H1 (cell line): ENCODE measurements around the gene THAP10. TPM values are rescaled to one million over a fixed set of nuclear protein-coding genes. Genes with fewer than 3 reads are reported as not detected.

Experiments
- CTCF ChIA-PET: fragments of 300-600 bp; sonication (Branson Sonifier 250); formaldehyde crosslinking; loops from one replicate; lab custom pipeline; 2021; ENCODE audit not compliant: partially characterized antibody; lab: Charles Lee
- POLR2A ChIA-PET: fragments of 300-600 bp; sonication (Branson Sonifier 250); formaldehyde crosslinking; loops from one replicate; lab custom pipeline; 2021; ENCODE audit warnings: inconsistent platforms; ENCODE audit not compliant: partially characterized antibody; lab: Charles Lee
- DNase-seq, 2 experiments: peaks; one replicate each; pipeline versions ENCODE4 v3.0.0 to v3.0.0-alpha.2; 2010 to 2022; ENCODE audit warnings: low spot score in 2 of 2, low read depth in 1 of 2, mixed read lengths in 1 of 2
- FAIRE-seq: peaks from 2 replicates; lab custom pipeline; 2011; peaks lifted over from hg19 to GRCh38; lab: Jason Lieb, UNC
- H2AFZ ChIP-seq: 2 replicates; pipeline ENCODE4 v1.8.1; 2012; ENCODE audit warnings: low read length, inconsistent platforms
- H2AK5ac ChIP-seq: 2 replicates; pipeline ENCODE4 v1.6.1; 2013; ENCODE audit warnings: low read depth, low read length
- H2BK120ac ChIP-seq: replicated peaks from 2 replicates; pipeline ENCODE3; 2013; ENCODE audit warnings: low read depth, low read length, inconsistent platforms
- H2BK12ac ChIP-seq: 2 replicates; pipeline ENCODE4 v1.6.1; 2013; ENCODE audit warnings: low read depth, low read length
- H2BK15ac ChIP-seq: 2 replicates; pipeline ENCODE4 v1.6.1; 2013; ENCODE audit warnings: low read length
- H2BK20ac ChIP-seq: 2 replicates; pipeline ENCODE4 v1.6.1; 2013; ENCODE audit warnings: low read length
- H2BK5ac ChIP-seq: 2 replicates; pipeline ENCODE4 v1.6.1; 2013; ENCODE audit warnings: low read depth, low read length
- H3K14ac ChIP-seq: 2 replicates; pipeline ENCODE4 v1.6.1; 2013; ENCODE audit warnings: inconsistent platforms; ENCODE audit not compliant: insufficient read length
- H3K18ac ChIP-seq: 2 replicates; pipeline ENCODE4 v1.6.1; 2013; ENCODE audit warnings: low read length; ENCODE audit errors: extremely low read depth
- H3K23ac ChIP-seq: 2 replicates; pipeline ENCODE4 v1.6.1; 2013; ENCODE audit warnings: inconsistent platforms; ENCODE audit not compliant: insufficient read length
- H3K23me2 ChIP-seq: 2 replicates; pipeline ENCODE4 v1.6.1; 2013; ENCODE audit warnings: low read depth, low read length
- H3K27ac ChIP-seq: 2 replicates; pipeline ENCODE4 v1.6.1; 2011; ENCODE audit warnings: low read depth, low read length, inconsistent platforms
- H3K27me3 ChIP-seq, 4 experiments: replicated peaks in 1 of 4; 1 replicate in 1 of 4; 2 replicates in 3 of 4; pipeline versions ENCODE4 v1.6.1 to v1.8.1; 2011 to 2013; ENCODE audit warnings: low read length in 3 of 4, mild to moderate bottlenecking in 3 of 4, inconsistent platforms in 2 of 4, mixed read lengths in 2 of 4, moderate library complexity in 1 of 4; ENCODE audit not compliant: control insufficient read depth in 3 of 4, insufficient read depth in 3 of 4; ENCODE audit errors: extremely low read depth in 1 of 4
- H3K36me3 ChIP-seq, 4 experiments: 2 replicates each; pipeline versions ENCODE4 v1.6.1 to v1.8.1; 2011 to 2013; ENCODE audit warnings: mild to moderate bottlenecking in 4 of 4, low read length in 3 of 4, moderate library complexity in 2 of 4, control low read depth in 1 of 4, inconsistent platforms in 1 of 4; ENCODE audit not compliant: insufficient read depth in 4 of 4, control insufficient read depth in 2 of 4
- H3K4ac ChIP-seq: replicated peaks from 2 replicates; pipeline ENCODE3; 2013; ENCODE audit warnings: low read length, low read depth, mixed read lengths, inconsistent platforms; ENCODE audit not compliant: insufficient read length
- H3K4me1 ChIP-seq, 4 experiments: replicated peaks in 1 of 4; 1 replicate in 1 of 4; 2 replicates in 3 of 4; pipeline versions ENCODE4 v1.6.1 to v1.8.1; 2011 to 2013; ENCODE audit warnings: low read length in 3 of 4, inconsistent platforms in 2 of 4, mixed read lengths in 1 of 4; ENCODE audit not compliant: insufficient read depth in 4 of 4, control insufficient read depth in 3 of 4
- H3K4me2 ChIP-seq, 2 experiments: 2 replicates each; pipeline versions ENCODE4 v1.6.1 to v1.8.1; 2011 to 2013; ENCODE audit warnings: low read depth in 2 of 2, low read length in 2 of 2, control low read depth in 1 of 2, inconsistent platforms in 1 of 2, mild to moderate bottlenecking in 1 of 2; ENCODE audit not compliant: insufficient read depth in 1 of 2
- H3K4me3 ChIP-seq, 4 experiments: fragments of 200-600, 300-600 bp in 1 of 4; sonication (generic), shearing (Covaris generic), sonication (Bioruptor Twin) in 1 of 4; 2 replicates each; pipeline versions ENCODE4 v1.5.1 to v1.8.1; 2011 to 2016; ENCODE audit warnings: low read length in 4 of 4, low read depth in 3 of 4, control low read depth in 2 of 4, inconsistent platforms in 2 of 4, mild to moderate bottlenecking in 2 of 4, mixed read lengths in 1 of 4, moderate library complexity in 1 of 4; ENCODE audit not compliant: insufficient read depth in 2 of 4; ENCODE audit errors: extremely low read depth in 1 of 4
- H3K56ac ChIP-seq: replicated peaks from 2 replicates; pipeline ENCODE3; 2013; ENCODE audit warnings: low read depth, mild to moderate bottlenecking, mixed read lengths, low read length, inconsistent platforms; ENCODE audit not compliant: insufficient read length
- H3K79me1 ChIP-seq: 2 replicates; pipeline ENCODE4 v1.6.1; 2013; ENCODE audit warnings: low read depth, low read length, control low read depth
- H3K79me2 ChIP-seq, 2 experiments: 2 replicates each; pipeline versions ENCODE4 v1.6.1 to v1.8.1; 2012 to 2013; ENCODE audit warnings: low read length in 2 of 2, mild to moderate bottlenecking in 2 of 2, inconsistent platforms in 1 of 2; ENCODE audit not compliant: insufficient read depth in 2 of 2, control insufficient read depth in 1 of 2
- H3K9ac ChIP-seq, 4 experiments: replicated peaks in 1 of 4; 1 replicate in 1 of 4; 2 replicates in 3 of 4; pipeline versions ENCODE4 v1.6.1 to v1.8.1; 2011 to 2013; ENCODE audit warnings: low read depth in 3 of 4, low read length in 3 of 4, control low read depth in 2 of 4, mild to moderate bottlenecking in 2 of 4, moderate library complexity in 2 of 4, inconsistent platforms in 1 of 4; ENCODE audit errors: extremely low read depth in 1 of 4
- H3K9me3 ChIP-seq, 2 experiments: 2 replicates each; pipeline versions ENCODE4 v1.6.1 to v1.8.1; 2012 to 2013; ENCODE audit warnings: mild to moderate bottlenecking in 2 of 2, moderate library complexity in 2 of 2, control low read depth in 1 of 2, inconsistent platforms in 1 of 2, low read depth in 1 of 2, low read length in 1 of 2, mixed read lengths in 1 of 2; ENCODE audit not compliant: insufficient read depth in 2 of 2
- H4K20me1 ChIP-seq, 2 experiments: replicated peaks in 1 of 2; 2 replicates each; pipeline versions ENCODE3 to v1.8.1; 2011 to 2013; ENCODE audit warnings: inconsistent platforms in 2 of 2, low read length in 2 of 2, mild to moderate bottlenecking in 1 of 2; ENCODE audit not compliant: insufficient read depth in 2 of 2, control insufficient read depth in 1 of 2
- H4K5ac ChIP-seq: 2 replicates; pipeline ENCODE4 v1.6.1; 2013; ENCODE audit warnings: low read length, low read depth, mixed read lengths, inconsistent platforms; ENCODE audit not compliant: insufficient read length
- H4K8ac ChIP-seq: 2 replicates; pipeline ENCODE4 v1.8.0; 2013; ENCODE audit warnings: mild to moderate bottlenecking, moderate library complexity, low read length, inconsistent platforms; ENCODE audit not compliant: insufficient read depth; ENCODE audit errors: extremely low read depth
- H4K91ac ChIP-seq: replicated peaks from 2 replicates; pipeline ENCODE3; 2013; ENCODE audit warnings: low read length, mixed read lengths, inconsistent platforms; ENCODE audit not compliant: insufficient read length
- CHD2 ChIP-seq: IDR thresholded peaks from 2 replicates; pipeline ENCODE4 v1.6.1; 2012; ENCODE audit warnings: low read length, improper control_type of control experiment
- CTBP2 ChIP-seq: IDR thresholded peaks from 2 replicates; pipeline ENCODE4 v1.7.0; 2011; ENCODE audit warnings: borderline replicate concordance, mild to moderate bottlenecking, moderate library complexity, mixed read lengths, low read length; ENCODE audit not compliant: insufficient read depth, insufficient read length
- EGR1 ChIP-seq: IDR thresholded peaks from 2 replicates; pipeline ENCODE4 v1.6.1; 2011; ENCODE audit warnings: low read depth, low read length, borderline replicate concordance
- EP300 ChIP-seq, 2 experiments: IDR thresholded peaks; 1 replicate in 1 of 2; 2 replicates in 1 of 2; pipeline ENCODE4 v1.6.1; 2011 to 2012; ENCODE audit warnings: low read depth in 2 of 2, low read length in 2 of 2, mild to moderate bottlenecking in 2 of 2, borderline replicate concordance in 1 of 2, inconsistent platforms in 1 of 2, moderate library complexity in 1 of 2
- EZH2 ChIP-seq: fragments of 200-600 bp; sonication (generic); IDR thresholded peaks from 2 replicates; pipeline ENCODE4 v1.7.1; 2012; ENCODE audit warnings: low read depth, mild to moderate bottlenecking, moderate library complexity, low read length, inconsistent platforms; ENCODE audit not compliant: severe bottlenecking
- MAFK ChIP-seq: IDR thresholded peaks from 2 replicates; pipeline ENCODE4 v1.6.1; 2012; ENCODE audit warnings: low read depth, mild to moderate bottlenecking, improper control_type of control experiment, low read length
- NRF1 ChIP-seq: IDR thresholded peaks from 2 replicates; pipeline ENCODE4 v1.6.1; 2011; ENCODE audit warnings: mild to moderate bottlenecking, low read depth, low read length, improper control_type of control experiment
- POLR2AphosphoS5 ChIP-seq: IDR thresholded peaks from 2 replicates; pipeline ENCODE4 v1.6.1; 2011; ENCODE audit warnings: low read depth, low read length
- POU5F1 ChIP-seq: IDR thresholded peaks from 2 replicates; pipeline ENCODE4 v1.6.1; 2011; ENCODE audit warnings: low read depth, mild to moderate bottlenecking, low read length, moderate library complexity
- TEAD4 ChIP-seq: IDR thresholded peaks from 2 replicates; pipeline ENCODE4 v1.6.1; 2012; ENCODE audit warnings: low read depth, low read length, inconsistent platforms, mixed read lengths
- WGBS, 2 experiments: shearing (Covaris generic) in 1 of 2; methylation state at CpG; one replicate each; pipeline versions ENCODE4 v1.1.6 to v1.1.7; 2013 to 2015; ENCODE audit warnings: low lambda C conversion rate in 2 of 2, mixed read lengths in 2 of 2, inconsistent platforms in 1 of 2, low coverage in 1 of 2, missing lambda C conversion rate in 1 of 2; ENCODE audit not compliant: insufficient replicate concordance in 2 of 2, insufficient coverage in 1 of 2, insufficient read length in 1 of 2; ENCODE audit errors: extremely low coverage in 1 of 2, missing lambda C conversion rate in 1 of 2; 5-methylcytosine and 5-hydroxymethylcytosine counted together
- polyA plus RNA-seq, 7 experiments: library from polyadenylated mRNA; depleted of rRNA in 3 of 7; stranded (reverse) in 5 of 7; unstranded in 2 of 7; fragments of >200 nt in 5 of 7; fragments of 200-250 nt in 2 of 7; gene quantifications; 1 replicate in 5 of 7; 2 replicates in 1 of 7; 4 replicates in 1 of 7; pipeline versions ENCODE4 v1.2.1 to v1.2.3, GENCODE V29; 2011 to 2013; ENCODE audit warnings: missing spikeins in 2 of 7, mixed read lengths in 2 of 7
- total RNA-seq: library from RNA; stranded (reverse); fragmentation: NEBNext Ultra II Directional; extraction: Animal tissue kit (Norgen Biotek cat#: 25700); gene quantifications from 2 replicates; pipeline ENCODE4 v1.2.1, GENCODE V29; 2021
- TF ChIP-seq, protein P1 (sequence below): IDR thresholded peaks from 2 replicates; pipeline ENCODE4 v1.6.1; 2012; ENCODE audit warnings: inconsistent platforms
- TF ChIP-seq, protein P2 (sequence below): IDR thresholded peaks from 2 replicates; pipeline ENCODE4 v1.6.1; 2011; ENCODE audit warnings: low read depth, mild to moderate bottlenecking, low read length; ENCODE audit not compliant: insufficient read depth

Gene THAP10
- total and polyA plus RNA-seq, 2 of the 8 experiments (the other 6 are each of a cell fraction or from before 2014, with no cell fraction given): 2.8 to 4.5 TPM

DNA sequence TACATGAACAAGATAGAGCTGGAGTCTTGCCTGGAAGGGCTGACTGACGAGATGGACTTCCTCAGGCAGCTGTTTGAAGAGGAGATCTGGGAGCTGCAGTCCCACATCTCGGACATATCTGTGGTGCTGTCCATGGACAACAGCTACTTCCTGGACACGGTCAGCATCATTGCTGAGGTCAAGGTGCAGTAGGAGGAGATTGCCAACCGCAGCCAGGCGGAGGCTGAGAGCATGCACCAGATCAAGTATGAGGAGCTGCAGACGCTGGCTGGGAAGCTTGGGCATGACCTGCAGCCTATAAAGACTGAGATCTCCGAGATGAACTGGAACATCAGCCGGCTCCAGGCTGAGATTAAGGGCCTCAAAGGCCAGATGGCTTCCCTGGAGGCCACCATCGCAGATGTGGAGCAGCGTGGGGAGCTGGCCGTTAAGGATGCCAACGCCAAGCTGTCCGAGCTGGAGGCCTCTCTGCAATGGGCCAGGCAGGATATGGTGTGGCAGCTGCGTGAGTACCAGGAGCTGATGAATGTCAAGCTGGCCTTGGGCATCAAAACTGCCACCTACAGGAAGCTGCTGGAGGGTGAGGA, 32.8 kb downstream of the THAP10 start:
- POLR2A ChIA-PET: no interaction called here
- H4K5ac ChIP-seq: no peak overlapping the region

More for the DNA sequence above, 32.8 kb downstream of the THAP10 start:
- WGBS, 2 experiments: 95% methylated on average over 14 of the region's 14 CpGs; no CpG with 5 or more reads in 1 of the 2 experiments
- Histone ChIP-seq H3K27me3 (0 out of 7 replicates have a peak, but pooled peaks cover 0 to 3% (median 0%) of the 10 kb centered on the region in 4 experiments), H4K20me1 (no peaks in the 10 kb centered on the region), H3K23me2 (peaks cover 2% of the 10 kb centered on the region; the same call in 1 of the 2 replicates), H3K9ac (no peak overlapping the region), H2BK15ac (no peak overlapping the region), H3K4me2 (no peak overlapping the region), H3K79me1 (no peaks in the 10 kb centered on the region), H4K8ac (no peak overlapping the region), H2AFZ (no peak overlapping the region), H3K9me3 (no peaks in the 10 kb centered on the region), H3K36me3 (no peaks in the 10 kb centered on the region), H3K23ac (no peak overlapping the region), H3K27ac (no peak overlapping the region), H2BK20ac (no peak overlapping the region), H3K79me2 (no peaks in the 10 kb centered on the region), H3K56ac (no peak overlapping the region), H2BK120ac (no peak overlapping the region), H2BK5ac (no peak overlapping the region), H3K4me3 (no peak overlapping the region), H4K91ac (no peak overlapping the region), H2AK5ac (no peak overlapping the region), H3K14ac (no peak overlapping the region), H2BK12ac (peak overlapping the region; percentile 17; the same call in 1 of the 2 replicates), H3K18ac (no peak overlapping the region), H3K4me1 (peaks cover 0 to 3% (median 0%) of the 10 kb centered on the region in 4 experiments; a peak in 1 of 7 replicates), H3K4ac (no peak overlapping the region)
- TF ChIP-seq NRF1 (no peak), MAFK (no peak), CTBP2 (no peak), POU5F1 (no peak), EGR1 (no peak), EZH2 (no peak), CHD2 (no peak), POLR2AphosphoS5 (no peak), EP300 (IDR thresholded peaks at IDR 0.05; ENCODE audit: borderline replicate concordance in 1 of 2, low read depth in 2 of 2, low read length in 2 of 2) (no peak), TEAD4 (no peak)
- TF ChIP-seq, protein P1, sequence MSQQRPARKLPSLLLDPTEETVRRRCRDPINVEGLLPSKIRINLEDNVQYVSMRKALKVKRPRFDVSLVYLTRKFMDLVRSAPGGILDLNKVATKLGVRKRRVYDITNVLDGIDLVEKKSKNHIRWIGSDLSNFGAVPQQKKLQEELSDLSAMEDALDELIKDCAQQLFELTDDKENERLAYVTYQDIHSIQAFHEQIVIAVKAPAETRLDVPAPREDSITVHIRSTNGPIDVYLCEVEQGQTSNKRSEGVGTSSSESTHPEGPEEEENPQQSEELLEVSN: no peak
- TF ChIP-seq, protein P2, sequence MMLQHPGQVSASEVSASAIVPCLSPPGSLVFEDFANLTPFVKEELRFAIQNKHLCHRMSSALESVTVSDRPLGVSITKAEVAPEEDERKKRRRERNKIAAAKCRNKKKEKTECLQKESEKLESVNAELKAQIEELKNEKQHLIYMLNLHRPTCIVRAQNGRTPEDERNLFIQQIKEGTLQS: no peak
- DNase-seq: no peak
- FAIRE-seq: no peak
- CTCF ChIA-PET: interaction anchor here (0.8 to 2.4 kb wide), 7 partner anchors 10 to 1393 kb away, joined by 3 to 7 read pairs (median 3); no protein-coding TSS in a partner anchor
